AG10803 (cell line): ENCODE results near the gene SMYD3.

Experiments
- DNase-seq: peaks from one replicate; pipeline ENCODE4 v3.0.0; 2010; ENCODE audit warnings: low read depth
- H3K4me3 ChIP-seq: 2 replicates; pipeline ENCODE4 v1.5.1; 2011; ENCODE audit warnings: mild to moderate bottlenecking, low read length, control low read depth
- TF ChIP-seq, protein P1 (sequence below): conservative IDR thresholded peaks from 2 replicates; pipeline ENCODE4 v1.5.1; 2011; ENCODE audit warnings: mild to moderate bottlenecking, low read length, control low read depth, inconsistent platforms

The SMYD3 gene

DNA sequence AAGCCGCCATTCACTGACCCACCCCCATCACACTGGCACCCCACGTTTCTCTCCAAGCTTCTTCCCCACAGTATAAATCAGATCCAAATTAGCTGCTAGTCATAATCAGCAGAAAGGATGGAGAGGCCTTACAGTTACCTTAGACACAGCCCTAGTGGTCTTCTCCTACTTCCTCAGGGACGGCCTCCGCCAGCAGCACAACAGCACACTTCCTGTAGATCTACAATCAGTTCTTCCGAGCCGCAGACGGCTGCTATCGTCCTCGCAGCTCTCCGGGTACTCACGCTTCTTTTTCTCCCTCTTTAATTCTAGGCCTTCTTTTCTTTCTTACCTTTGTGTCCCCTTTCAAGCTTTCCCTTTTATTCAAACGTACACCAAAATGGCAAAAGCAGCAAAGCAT, 313.5 kb downstream of the SMYD3 start:
- H3K4me3 ChIP-seq = no peak overlapping the region
- DNase-seq = no peak
- TF ChIP-seq, protein P1, sequence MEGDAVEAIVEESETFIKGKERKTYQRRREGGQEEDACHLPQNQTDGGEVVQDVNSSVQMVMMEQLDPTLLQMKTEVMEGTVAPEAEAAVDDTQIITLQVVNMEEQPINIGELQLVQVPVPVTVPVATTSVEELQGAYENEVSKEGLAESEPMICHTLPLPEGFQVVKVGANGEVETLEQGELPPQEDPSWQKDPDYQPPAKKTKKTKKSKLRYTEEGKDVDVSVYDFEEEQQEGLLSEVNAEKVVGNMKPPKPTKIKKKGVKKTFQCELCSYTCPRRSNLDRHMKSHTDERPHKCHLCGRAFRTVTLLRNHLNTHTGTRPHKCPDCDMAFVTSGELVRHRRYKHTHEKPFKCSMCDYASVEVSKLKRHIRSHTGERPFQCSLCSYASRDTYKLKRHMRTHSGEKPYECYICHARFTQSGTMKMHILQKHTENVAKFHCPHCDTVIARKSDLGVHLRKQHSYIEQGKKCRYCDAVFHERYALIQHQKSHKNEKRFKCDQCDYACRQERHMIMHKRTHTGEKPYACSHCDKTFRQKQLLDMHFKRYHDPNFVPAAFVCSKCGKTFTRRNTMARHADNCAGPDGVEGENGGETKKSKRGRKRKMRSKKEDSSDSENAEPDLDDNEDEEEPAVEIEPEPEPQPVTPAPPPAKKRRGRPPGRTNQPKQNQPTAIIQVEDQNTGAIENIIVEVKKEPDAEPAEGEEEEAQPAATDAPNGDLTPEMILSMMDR = no peak

DNA sequence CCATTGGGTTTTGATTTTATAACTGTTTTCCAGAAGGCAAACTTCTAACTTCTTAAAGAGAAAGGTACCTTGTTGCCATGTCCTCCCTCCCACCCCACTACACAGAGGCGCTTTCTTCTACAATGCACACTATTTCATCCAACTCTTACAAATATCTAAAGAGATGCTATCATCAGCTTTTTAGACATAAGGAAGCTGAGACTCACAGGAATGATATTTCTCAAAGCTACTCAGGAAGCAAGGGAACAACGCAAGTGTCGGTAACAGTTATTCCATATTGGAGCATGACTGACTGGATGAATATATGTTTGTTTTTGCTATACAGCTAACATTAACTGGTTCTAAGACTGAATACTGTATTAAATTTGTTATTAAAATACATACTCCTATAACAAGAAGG, 318.0 kb downstream of the SMYD3 start:
- no peak overlapping the region for H3K4me3 ChIP-seq
- no peak for DNase-seq
- TF ChIP-seq, protein P1 = no peak

DNA sequence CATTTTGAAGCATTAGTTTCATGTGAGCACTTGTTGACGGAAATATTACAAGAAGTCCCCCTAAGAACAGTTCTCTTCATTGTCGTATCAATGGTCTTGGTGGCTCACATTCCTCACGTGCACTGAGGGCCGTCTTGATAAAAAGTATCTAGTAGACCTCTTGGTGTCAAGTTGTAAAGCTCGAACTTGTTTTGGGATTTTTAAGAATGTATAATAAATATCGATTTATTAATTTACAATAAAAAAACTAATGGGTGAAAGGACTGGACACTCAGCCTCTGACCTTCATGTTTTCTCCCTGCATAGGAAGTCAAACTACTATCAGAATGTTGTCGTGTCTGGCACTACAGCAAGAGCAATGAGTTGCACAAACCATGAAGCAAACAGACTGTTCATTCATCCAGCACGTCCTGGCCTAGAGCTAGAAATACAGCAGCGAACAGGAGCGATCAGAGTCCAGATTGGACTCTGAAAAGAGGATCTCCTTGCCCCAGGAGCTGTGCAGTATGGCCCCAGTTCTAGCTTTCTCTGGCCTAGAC, 319.2 kb downstream of the SMYD3 start:
- H3K4me3 ChIP-seq = no peak overlapping the region
- TF ChIP-seq, protein P1 = no peak
- no peak for DNase-seq

GRCh38 chr1:246184503-246184902, 322.6 kb downstream of the SMYD3 start:
- H3K4me3 ChIP-seq = no peak overlapping the region
- TF ChIP-seq, protein P1 = no peak
- no peak for DNase-seq

- no peak overlapping the region for H3K4me3 ChIP-seq
- TF ChIP-seq, protein P1 = no peak
- no peak for DNase-seq
These were observed 324.8 kb downstream of the SMYD3 start for GRCh38 chr1:246182149-246182851.

DNA sequence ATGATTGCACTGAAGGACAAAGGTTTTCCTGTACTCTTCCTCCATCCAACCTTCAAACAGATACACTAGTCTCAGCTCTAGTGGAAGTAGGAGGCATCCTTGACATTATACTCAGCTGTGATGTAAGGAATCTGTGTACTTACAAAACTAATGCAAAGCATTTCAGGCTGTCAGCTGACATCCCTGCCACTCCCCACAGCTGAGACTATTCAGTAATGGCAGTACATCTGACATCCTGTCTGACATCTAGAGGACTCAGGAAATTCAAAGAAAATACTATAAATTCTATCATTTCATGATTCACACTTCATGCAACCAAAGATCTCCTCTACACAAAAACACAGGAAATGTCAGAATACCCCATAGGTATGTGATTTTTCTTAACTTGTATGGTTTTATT, 325.8 kb downstream of the SMYD3 start:
- TF ChIP-seq, protein P1 = no peak
- no peak for DNase-seq
- H3K4me3 ChIP-seq = no peak overlapping the region

GRCh38 chr1:246179401-246179800, 327.7 kb downstream of the SMYD3 start:
- no peak overlapping the region for H3K4me3 ChIP-seq
- TF ChIP-seq, protein P1 = no peak
- DNase-seq = no peak
